NCI-H2196 (cell line): Measurements from ENCODE around the gene PDLIM4.

Experiments used
- DNase-seq: peaks from one replicate; lab custom pipeline; 2025; ENCODE audit not compliant: unreplicated experiment; lab: John Stamatoyannopoulos, UW

PDLIM4 gene

GRCh38 chr5:132303589-132303988 is 46.1 kb downstream of the PDLIM4 start:
- DNase-seq = no peak

- DNase-seq = no peak
Measured at GRCh38 chr5:132305420-132305819, 47.9 kb downstream of the PDLIM4 start.

- DNase-seq = no peak
Measured at GRCh38 chr5:132308701-132309100, 51.2 kb downstream of the PDLIM4 start.

GRCh38 chr5:132309679-132310078 is 52.2 kb downstream of the PDLIM4 start:
- no peak for DNase-seq

- no peak for DNase-seq
Measured at GRCh38 chr5:132310141-132310834, 52.8 kb downstream of the PDLIM4 start.

- DNase-seq = no peak
Measured at GRCh38 chr5:132313366-132313765, 55.9 kb downstream of the PDLIM4 start.

GRCh38 chr5:132313961-132314432 is 56.5 kb downstream of the PDLIM4 start:
- no peak for DNase-seq

- DNase-seq = no peak
Measured at GRCh38 chr5:132315529-132316067, 58.1 kb downstream of the PDLIM4 start.

GRCh38 chr5:132319975-132320374 is 62.5 kb downstream of the PDLIM4 start:
- DNase-seq = no peak

- no peak for DNase-seq
Measured at GRCh38 chr5:132321109-132321721, 63.7 kb downstream of the PDLIM4 start.

- DNase-seq = no peak
Measured at GRCh38 chr5:132322266-132322665, 64.8 kb downstream of the PDLIM4 start.
